ENCODE measurements around the gene BAIAP2.

DNA sequence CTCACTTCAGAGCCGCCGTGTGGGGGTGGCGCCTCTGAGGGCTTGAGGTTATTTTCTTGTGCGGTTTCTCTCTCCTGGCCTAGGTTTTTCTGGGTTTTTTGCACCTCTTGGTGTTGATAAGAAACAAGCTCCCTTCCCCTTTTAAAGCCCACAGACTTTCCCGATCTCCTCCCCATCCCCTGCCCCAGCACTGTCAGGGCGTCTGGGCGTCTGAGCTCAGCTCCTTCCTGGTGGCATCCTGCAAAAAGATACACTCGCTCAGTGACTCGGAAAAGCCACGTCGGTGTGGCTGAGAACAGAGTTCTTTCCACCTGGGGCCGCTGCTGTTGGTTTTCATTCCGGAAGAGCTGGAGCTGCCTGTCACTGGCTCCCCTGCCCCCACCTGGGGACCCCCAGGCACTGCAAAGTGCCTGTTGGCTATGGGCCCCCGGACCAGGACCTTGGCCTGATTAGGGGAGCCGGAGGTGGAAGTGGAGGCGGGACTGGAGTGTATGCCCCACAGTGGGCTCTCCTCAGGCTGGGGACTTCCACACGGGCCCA lies 14.5 kb downstream of the BAIAP2 start:
- TF ChIP-seq YY1 (IDR thresholded peaks at IDR 0.05; ENCODE audit: insufficient read depth, insufficient read length) (no peak), SUZ12 (IDR thresholded peaks at IDR 0.05; ENCODE audit: extremely low read depth, insufficient read depth, insufficient read length) (no peak)
